Measurements from ENCODE around the gene ACLY. TPM values are rescaled to one million over a fixed set of nuclear protein-coding genes. Genes with fewer than 3 reads are reported as not detected.
A peak's percentile ranks its signal among the peaks of the same experiment; 100 is the strongest.

The ACLY gene
- 100 to 1,000 TPM; 186 to 220 TPM for total RNA-seq

DNA sequence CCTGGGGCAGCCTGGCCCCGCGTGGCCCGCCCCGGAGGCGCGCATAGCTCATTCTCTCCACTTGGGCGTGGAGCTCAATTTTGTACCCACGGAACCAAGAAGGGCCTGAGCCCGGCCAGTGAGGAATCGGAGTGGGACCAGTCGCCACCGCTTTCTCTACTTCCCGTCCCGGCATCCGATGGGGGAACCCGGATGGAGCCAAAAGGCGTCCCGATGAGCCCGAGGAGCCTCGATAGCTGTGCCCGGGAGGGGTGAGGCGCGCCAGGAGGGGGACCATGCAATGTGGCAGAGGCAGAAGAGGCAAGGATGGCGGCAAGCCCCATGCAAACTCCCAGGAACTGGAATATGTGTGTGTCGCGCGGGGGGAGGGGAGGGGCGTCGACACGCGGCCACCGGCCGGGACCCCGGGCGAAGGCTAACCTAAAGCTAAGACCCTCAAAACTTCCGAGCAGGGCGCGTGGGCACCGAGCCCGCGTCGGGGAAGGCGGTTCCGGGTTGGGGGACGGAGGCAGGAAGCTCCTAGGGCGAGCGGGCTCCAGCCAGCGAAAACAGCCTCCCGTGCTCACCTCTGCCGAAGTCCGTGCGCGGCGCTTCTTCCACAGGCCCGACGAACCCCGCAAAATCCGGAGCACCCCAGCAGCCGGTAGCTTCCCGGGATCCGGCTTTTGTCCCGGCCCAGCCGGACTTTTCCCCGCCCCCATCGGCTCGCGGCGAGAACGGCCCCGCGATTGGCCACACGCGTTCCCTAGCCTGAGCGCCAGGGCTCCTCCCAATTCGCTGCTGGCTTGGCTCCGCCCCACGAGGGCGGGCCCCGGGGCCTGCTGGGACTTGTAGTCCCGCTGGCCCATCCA is at the start of gene ACLY:
Gene ACLY, minus strand, starts transcription at position 638 of the 851 bp plus-strand sequence. CDS start 5,078 bp downstream, outside the sequence.
- CTCF ChIA-PET = interaction anchor here (0.7 to 4.7 kb wide), 12 partner anchors 11 to 107 kb away, joined by 3 to 36 read pairs (median 4); partner anchors contain the start of genes CNP, DNAJC7, NKIRAS2 and ODAD4
- DNase-seq (peak; percentile 98), ATAC-seq (peak; percentile 96)
- no peaks in the 10 kb centered on the region for H3K9me3 Mint-ChIP-seq (ENCODE audit: low read depth)
- peak within 1 kb of the TSS; percentile 91 for H3K4me3 Mint-ChIP-seq
- H3K36me3 Mint-ChIP-seq = peaks cover 14% of the 10 kb centered on the region
- no peaks in the 10 kb centered on the region for H3K27me3 Mint-ChIP-seq
- peaks cover 40% of the 10 kb centered on the region for H3K4me1 Mint-ChIP-seq
- H3K27ac Mint-ChIP-seq = peak within 1 kb of the TSS; percentile 89

DNA sequence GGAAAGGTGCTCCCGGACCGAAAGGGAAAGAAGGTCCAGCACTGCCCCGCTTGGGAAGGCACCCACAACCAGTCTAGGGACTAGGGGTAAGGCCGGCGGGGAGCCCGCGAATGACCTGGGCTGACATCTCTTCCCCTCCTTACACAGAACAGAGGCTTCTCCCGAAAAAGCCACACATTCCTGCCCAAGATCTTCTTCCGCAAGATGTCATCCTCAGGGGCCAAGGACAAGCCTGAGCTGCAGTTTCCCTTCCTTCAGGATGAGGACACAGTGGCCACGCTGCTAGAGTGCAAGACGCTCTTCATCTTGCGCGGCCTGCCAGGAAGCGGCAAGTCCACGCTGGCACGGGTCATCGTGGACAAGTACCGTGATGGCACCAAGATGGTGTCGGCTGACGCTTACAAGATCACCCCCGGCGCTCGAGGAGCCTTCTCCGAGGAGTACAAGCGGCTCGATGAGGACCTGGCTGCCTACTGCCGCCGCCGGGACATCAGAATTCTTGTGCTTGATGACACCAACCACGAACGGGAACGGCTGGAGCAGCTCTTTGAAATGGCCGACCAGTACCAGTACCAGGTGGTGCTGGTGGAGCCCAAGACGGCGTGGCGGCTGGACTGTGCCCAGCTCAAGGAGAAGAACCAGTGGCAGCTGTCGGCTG is 49.3 kb upstream of the ACLY start:
- H3K9me3 Mint-ChIP-seq (ENCODE audit: low read depth) = no peaks in the 10 kb centered on the region
- DNase-seq = no peak
- CTCF ChIA-PET = interaction anchor here (1.2 to 8.8 kb wide), 3 partner anchors 9 to 50 kb away, joined by 4 to 87 read pairs (median 17); partner anchors contain the start of genes DNAJC7, NKIRAS2 and ODAD4
- no peaks in the 10 kb centered on the region for H3K27me3 Mint-ChIP-seq
- H3K36me3 Mint-ChIP-seq = peaks cover 29% of the 10 kb centered on the region
- peak overlapping the region; percentile 83 for H3K27ac Mint-ChIP-seq
- H3K4me1 Mint-ChIP-seq = peaks cover 40% of the 10 kb centered on the region
- no peak for ATAC-seq
- H3K4me3 Mint-ChIP-seq = peak overlapping the region; percentile 82

DNA sequence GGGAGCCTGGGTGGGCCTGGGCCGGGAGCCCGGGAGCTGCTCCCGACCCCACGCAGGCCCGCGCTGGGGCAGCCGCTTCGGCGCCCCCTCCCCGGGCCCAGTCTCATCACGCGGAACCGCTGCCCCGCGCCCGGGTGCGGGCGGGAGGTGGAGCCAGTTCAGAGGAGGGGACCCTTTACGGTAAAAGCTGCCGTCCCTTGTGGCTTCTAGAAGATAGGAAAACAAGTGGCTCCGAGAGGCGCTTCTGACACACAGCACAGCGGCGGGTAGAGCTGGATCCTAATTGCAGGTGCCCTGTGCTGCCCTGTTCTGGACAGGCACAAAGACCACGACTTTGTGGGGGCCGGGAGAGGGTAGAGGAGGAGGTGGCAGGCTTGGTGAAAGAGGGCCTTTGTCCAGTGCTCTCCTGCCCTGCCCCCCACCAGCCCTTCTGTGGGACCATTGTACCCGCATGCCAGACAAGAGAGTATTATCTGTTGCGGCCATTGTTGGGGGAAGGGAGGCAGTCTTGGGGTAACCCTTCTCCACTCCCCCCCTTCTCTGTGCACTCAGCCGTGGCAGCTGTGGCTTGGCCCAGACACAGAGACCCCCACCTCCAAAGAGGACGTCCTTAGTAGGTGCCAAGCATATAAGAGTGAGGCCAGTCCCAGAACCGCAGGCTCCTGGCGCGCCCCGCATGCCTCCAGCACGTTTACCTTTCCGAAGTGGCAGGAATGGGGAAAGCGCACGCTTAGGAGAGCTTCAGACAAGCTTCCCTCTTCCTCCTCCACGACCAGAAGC is 48.6 kb upstream of the ACLY start:
- Mint-ChIP-seq H3K4me3 (peak overlapping the region; percentile 82), H3K27ac (peak overlapping the region; percentile 87)

DNA sequence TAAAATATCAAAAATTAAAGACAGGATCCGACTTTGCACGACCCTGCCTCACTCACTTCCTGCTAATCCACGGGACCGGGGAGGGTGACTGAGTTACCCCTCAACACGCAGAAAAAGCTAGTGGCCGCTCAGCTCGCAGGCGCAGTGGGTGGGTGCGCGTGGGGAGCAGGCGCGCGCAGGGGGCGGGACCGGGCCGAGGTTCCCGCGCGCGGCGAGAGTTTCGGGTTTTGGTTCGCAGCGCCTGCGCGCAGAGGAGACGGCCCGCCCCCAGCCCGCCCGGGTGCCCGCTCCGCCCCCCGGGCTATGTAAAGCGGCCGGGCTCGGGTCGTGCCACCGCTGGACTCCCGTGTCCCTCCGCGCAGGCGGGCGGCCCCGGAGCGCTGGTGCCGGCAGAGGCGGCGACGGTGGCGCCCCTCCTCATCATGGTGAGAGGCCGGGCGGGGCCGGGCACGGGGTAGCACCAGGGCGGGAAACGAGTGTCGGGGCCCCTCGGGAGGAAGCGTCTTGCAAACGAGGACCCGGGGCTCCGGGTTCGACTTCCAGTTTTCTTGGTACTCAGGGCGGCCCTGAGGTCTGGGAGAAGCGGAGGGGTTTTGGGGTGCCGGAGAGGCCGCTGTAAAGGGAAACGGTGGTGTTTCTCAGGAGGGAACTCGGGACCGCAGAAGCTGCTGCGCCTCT is 47.9 kb upstream of the ACLY start, which contains the start of gene CNP:
Gene CNP, plus strand, starts transcription at position 333 of the 678 bp plus-strand sequence. Its CDS starts 90 bp downstream, at position 423.
- CTCF ChIA-PET = interaction anchor here (0.6 to 8.8 kb wide), 19 partner anchors 18 to 301 kb away, joined by 3 to 87 read pairs (median 3); partner anchors contain the start of genes ACLY, DHX58, DNAJC7 and KCNH4
- H3K27ac Mint-ChIP-seq = peak within 1 kb of the TSS; percentile 87

More for the DNA sequence above, 48.6 kb upstream of the ACLY start:
- peaks cover 25% of the 10 kb centered on the region for H3K36me3 Mint-ChIP-seq
- peaks cover 38% of the 10 kb centered on the region for H3K4me1 Mint-ChIP-seq
- DNase-seq = peak; percentile 60
- CTCF ChIA-PET = interaction anchor here (0.7 to 8.8 kb wide), 9 partner anchors 8 to 216 kb away, joined by 3 to 87 read pairs (median 4); partner anchors contain the start of genes ACLY, DHX58, DNAJC7 and NKIRAS2
- no peaks in the 10 kb centered on the region for H3K27me3 Mint-ChIP-seq
- no peaks in the 10 kb centered on the region for H3K9me3 Mint-ChIP-seq (ENCODE audit: low read depth)
- ATAC-seq = peak; percentile 20

DNA sequence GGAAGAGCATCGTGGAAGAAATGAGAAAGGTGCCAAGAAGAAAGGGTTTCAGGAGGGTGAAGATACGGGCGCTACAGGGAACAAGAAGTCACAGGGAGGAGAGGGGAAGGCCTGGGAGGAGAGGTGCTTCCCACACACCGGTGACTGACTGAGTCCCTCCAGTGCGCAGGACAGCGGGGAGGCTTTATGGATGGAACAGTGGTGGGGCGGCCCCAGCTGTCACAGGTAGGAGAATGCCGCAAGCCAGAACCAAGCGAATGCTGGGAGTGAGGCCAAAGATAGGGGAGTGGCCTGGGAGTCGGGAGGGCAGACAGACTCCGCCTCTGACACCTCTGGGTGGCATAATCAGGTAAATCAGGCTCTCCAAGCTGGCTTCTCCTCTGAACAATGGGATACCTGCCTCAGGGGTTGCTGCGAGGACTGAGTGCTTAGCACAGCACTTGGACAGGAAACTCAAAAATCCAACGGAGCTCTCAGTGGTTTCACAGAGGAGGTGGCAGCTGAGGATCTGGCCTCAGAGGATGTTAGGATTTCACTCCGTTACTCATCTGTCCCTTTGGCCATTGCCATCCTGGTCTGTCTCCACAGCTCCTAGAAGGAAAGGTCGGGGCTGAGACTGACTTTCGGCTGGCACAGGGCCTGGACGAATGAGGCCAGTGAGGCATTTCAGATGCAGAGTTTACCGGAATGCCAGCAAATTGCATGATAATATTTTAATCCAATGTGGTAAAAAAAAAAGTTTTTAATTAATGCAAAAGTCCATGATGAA is 47.1 kb upstream of the ACLY start:
- Mint-ChIP-seq H3K9me3 (ENCODE audit: low read depth) (no peaks in the 10 kb centered on the region), H3K4me3 (peak overlapping the region; percentile 82), H3K27ac (peak overlapping the region; percentile 87), H3K4me1 (peaks cover 35% of the 10 kb centered on the region), H3K27me3 (no peaks in the 10 kb centered on the region), H3K36me3 (peaks cover 19% of the 10 kb centered on the region)
- CTCF ChIA-PET = interaction anchor here (0.6 to 8.8 kb wide), 19 partner anchors 11 to 301 kb away, joined by 3 to 87 read pairs (median 4); partner anchors contain the start of genes ACLY, DNAJC7, KAT2A and KCNH4
- DNase-seq (peak; percentile 76), ATAC-seq (peak; percentile 46)

More for the DNA sequence above, 47.9 kb upstream of the ACLY start, which contains the start of gene CNP:
- H3K4me1 Mint-ChIP-seq = peaks cover 38% of the 10 kb centered on the region
- peak within 1 kb of the TSS; percentile 82 for H3K4me3 Mint-ChIP-seq
- no peaks in the 10 kb centered on the region for H3K9me3 Mint-ChIP-seq (ENCODE audit: low read depth)
- H3K36me3 Mint-ChIP-seq = peaks cover 22% of the 10 kb centered on the region
- ATAC-seq = peak; percentile 83
- H3K27me3 Mint-ChIP-seq = no peaks in the 10 kb centered on the region
- peak; percentile 93 for DNase-seq

DNA sequence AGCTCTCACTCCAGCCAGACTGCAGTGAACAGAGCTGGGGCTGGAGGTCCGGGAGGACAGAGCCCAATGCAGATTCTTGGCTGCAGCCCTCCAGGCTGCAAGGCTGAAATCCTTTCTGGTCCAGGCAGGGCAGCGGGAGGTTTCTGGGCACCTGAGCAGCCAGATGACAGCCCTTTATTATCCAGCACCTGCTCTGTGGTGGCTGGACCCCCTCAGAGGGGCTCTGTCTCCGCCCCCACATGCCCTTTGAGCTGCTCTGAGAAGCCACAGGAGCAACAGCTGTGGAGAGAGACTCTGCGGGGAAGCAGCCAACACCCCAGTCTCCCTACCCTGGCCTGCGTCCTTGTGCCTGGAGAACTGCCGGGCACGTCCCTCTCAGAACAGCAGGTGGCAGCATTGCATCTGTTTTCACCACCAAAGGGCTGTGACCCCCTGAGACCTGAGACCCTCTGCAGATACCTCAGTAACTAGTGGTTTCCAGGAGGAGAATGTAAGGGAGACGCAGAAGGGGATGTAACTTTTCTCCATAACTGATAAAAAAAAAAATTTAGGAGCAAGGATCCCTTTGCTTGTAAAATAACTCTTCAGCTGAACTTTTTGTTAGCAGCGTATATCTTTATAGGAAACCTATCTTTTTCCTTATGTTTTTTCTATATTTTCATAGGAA is 44.1 kb upstream of the ACLY start:
- Mint-ChIP-seq H3K27me3 (no peaks in the 10 kb centered on the region), H3K36me3 (peaks cover 1% of the 10 kb centered on the region), H3K4me1 (peaks cover 18% of the 10 kb centered on the region), H3K4me3 (no peak overlapping the region), H3K27ac (no peak overlapping the region), H3K9me3 (ENCODE audit: low read depth) (no peaks in the 10 kb centered on the region)
- ATAC-seq (peak; percentile 23), DNase-seq (peak; percentile 83)
- CTCF ChIA-PET = interaction anchor here (0.5 to 8.8 kb wide), 28 partner anchors 9 to 443 kb away, joined by 3 to 87 read pairs (median 4); partner anchors contain the start of genes DHX58, DNAJC7, KAT2A and KCNH4

DNA sequence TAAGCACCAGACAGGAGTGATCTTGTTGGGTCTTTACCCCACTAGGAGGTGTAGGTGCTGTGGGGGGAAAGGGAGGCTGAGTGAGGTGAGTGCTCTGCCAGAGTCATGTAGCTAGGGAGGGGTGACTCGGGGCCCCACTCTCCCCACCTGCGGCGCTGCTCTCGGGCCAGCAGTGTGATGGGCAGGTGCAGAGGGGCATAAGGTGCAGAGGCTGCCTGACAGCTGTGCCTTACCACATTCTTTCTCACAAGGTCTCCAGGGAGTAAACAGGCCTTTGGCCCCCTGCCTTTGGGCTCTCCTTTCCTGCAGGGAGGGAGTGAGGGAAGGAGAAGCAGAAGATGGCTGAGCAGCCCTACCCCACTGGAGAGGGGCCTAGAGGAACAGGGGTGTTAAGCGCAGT is 43.4 kb upstream of the ACLY start:
- Mint-ChIP-seq H3K4me1 (peaks cover 11% of the 10 kb centered on the region), H3K27ac (no peak overlapping the region), H3K27me3 (no peaks in the 10 kb centered on the region), H3K4me3 (no peak overlapping the region), H3K36me3 (no peaks in the 10 kb centered on the region), H3K9me3 (ENCODE audit: low read depth) (no peaks in the 10 kb centered on the region)
- DNase-seq = no peak
- CTCF ChIA-PET = interaction anchor here (0.8 to 8.8 kb wide), 16 partner anchors 8 to 440 kb away, joined by 3 to 87 read pairs (median 6); partner anchors contain the start of genes DHX58, DNAJC7, NKIRAS2 and P3H4
- ATAC-seq = no peak

DNA sequence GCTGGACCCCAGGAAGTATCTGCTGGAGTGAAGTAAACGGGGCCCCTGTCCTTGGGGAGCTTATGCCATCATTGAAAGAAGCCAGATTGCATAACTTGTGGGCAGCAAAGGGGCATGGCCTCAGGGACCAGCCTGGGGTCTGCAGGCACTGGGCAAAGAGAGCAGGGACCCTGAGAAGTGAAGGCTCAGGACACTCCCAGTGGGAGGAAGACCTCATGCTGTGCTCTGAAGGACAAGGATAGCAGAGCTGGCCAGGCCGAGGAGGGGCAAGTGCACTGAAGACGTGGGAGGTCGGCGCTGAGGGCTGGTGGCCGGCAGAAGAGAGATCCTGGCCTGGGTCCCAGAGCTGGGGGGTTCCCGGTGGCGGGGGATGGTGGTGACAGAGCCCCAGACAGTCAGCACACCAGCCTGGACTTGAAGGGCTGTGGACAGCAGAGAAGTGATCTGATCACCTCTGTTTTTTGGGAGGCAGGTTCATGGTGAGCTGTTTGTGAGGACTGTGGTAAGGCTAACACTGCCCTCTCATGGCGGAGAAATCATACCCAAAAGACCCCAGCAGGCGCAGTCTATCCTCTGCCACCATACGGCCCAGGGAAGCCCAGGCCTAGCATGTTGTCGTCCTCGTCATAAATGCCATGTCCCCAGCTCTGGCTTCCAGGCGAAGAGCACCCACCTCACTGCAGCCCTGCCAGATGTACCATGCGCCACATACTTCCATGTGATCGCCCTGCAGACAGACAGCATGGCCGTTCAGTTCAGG is 40.8 kb upstream of the ACLY start:
- no peaks in the 10 kb centered on the region for H3K36me3 Mint-ChIP-seq
- CTCF ChIA-PET = interaction anchor here (0.8 to 1.4 kb wide), 13 partner anchors 9 to 363 kb away, joined by 3 to 9 read pairs (median 3); partner anchors contain the start of genes DNAJC7 and ODAD4
- H3K4me3 Mint-ChIP-seq = no peak overlapping the region
- H3K27me3 Mint-ChIP-seq = no peaks in the 10 kb centered on the region
- no peak for DNase-seq
- peak; percentile 27 for ATAC-seq
- no peaks in the 10 kb centered on the region for H3K9me3 Mint-ChIP-seq (ENCODE audit: low read depth)
- no peak overlapping the region for H3K27ac Mint-ChIP-seq
- no peaks in the 10 kb centered on the region for H3K4me1 Mint-ChIP-seq

DNA sequence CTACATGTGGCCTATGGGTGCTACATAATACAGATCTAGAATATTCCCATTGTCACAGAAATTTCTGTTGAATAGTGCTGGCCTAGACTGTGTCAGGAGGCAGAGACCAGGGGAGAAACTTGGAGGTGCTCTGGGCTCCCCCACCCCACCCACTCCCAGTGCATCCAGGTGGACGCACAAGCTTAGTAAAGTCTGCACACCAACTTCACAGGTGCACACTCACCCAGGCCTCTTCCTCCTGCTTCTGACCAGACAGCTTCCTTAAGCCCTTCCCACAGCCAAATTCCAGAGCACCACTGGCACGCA is 40.2 kb upstream of the ACLY start:
- no peak overlapping the region for H3K4me3 Mint-ChIP-seq
- CTCF ChIA-PET = interaction anchor here (0.8 to 1.4 kb wide), 8 partner anchors 9 to 133 kb away, joined by 3 to 9 read pairs (median 4); partner anchors contain the start of genes DNAJC7 and ODAD4
- no peak overlapping the region for H3K27ac Mint-ChIP-seq
- ATAC-seq = no peak
- no peaks in the 10 kb centered on the region for H3K36me3 Mint-ChIP-seq
- H3K4me1 Mint-ChIP-seq = no peaks in the 10 kb centered on the region
- DNase-seq = no peak
- no peaks in the 10 kb centered on the region for H3K9me3 Mint-ChIP-seq (ENCODE audit: low read depth)
- H3K27me3 Mint-ChIP-seq = no peaks in the 10 kb centered on the region

DNA sequence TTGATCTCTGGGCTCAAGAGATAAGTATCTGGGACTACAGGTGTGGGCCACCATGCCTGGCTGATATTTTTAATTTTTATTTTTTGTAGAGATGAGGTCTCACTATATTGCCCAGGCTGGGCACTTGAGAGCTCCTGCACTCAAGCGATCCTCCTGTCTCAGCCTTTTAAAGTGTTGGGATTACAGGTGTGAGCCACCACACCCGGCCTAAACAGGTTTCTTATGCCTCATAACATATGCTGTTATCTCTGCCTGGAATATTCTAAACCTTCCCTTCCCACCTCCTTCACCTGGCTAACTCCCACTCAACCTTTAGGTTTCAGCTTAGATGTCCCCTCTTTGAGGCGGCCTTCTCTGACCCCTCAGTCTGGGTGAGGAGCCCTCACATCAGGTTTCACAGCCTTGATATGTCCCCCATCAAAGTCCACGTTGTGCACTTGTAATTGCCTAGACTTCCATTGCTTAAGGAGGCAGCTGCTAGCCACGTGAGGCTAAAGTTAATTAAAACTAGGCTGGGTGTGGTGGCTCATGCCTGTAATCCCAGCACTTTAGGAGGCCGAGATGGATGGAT is 39.2 kb upstream of the ACLY start:
- DNase-seq = no peak
- no peaks in the 10 kb centered on the region for H3K36me3 Mint-ChIP-seq
- H3K27ac Mint-ChIP-seq = no peak overlapping the region
- ATAC-seq = no peak
- H3K9me3 Mint-ChIP-seq (ENCODE audit: low read depth) = no peaks in the 10 kb centered on the region
- CTCF ChIA-PET = interaction anchor here (1.1 to 1.2 kb wide), 2 partner anchors 28 to 68 kb away, joined by 3 read pairs; partner anchors contain the start of gene ODAD4
- no peaks in the 10 kb centered on the region for H3K4me1 Mint-ChIP-seq
- H3K4me3 Mint-ChIP-seq = no peak overlapping the region
- H3K27me3 Mint-ChIP-seq = no peaks in the 10 kb centered on the region
